GM12878 (cell line): ENCODE measurements around the gene HEPACAM. TPM values are rescaled to one million over a fixed set of nuclear protein-coding genes. Genes with fewer than 3 reads are reported as not detected.

Experiments used
- ATAC-seq: fragments of 200-7000 bp; cut with Tn5 transposase; 3 replicates; pipeline ENCODE4 v1.9.1; 2020; ENCODE audit warnings: mild to moderate bottlenecking, moderate library complexity
- BruUV-seq: library from RNA; stranded (reverse); fragments of 400-500 nt; replicated peaks from 2 replicates; lab custom pipeline; 2021; lab: Mats Ljungman, UMichigan
- CTCF ChIA-PET: fragments of 300-600 bp; sonication (Branson Sonifier 250); formaldehyde crosslinking; extraction: SDS; loops from one replicate; lab custom pipeline; 2021; ENCODE audit warnings: inconsistent platforms; lab: Yijun Ruan, JAX
- POLR2A ChIA-PET: fragments of 350-600 bp; formaldehyde crosslinking; extraction: SDS; loops from one replicate; lab custom pipeline; 2021; ENCODE audit warnings: inconsistent platforms; lab: Charles Lee
- RAD21 ChIA-PET: fragments of 300-600 bp; sonication (Branson Sonifier 250); formaldehyde crosslinking; loops from one replicate; lab custom pipeline; 2023; ENCODE audit warnings: antibody characterized with exemption; ENCODE audit not compliant: unreplicated experiment; lab: Charles Lee
- SMC1A ChIA-PET: fragments of 300-600 bp; sonication (Branson Sonifier 250); formaldehyde crosslinking; loops from one replicate; lab custom pipeline; 2023; ENCODE audit not compliant: unreplicated experiment, uncharacterized antibody; lab: Charles Lee
- DNase-seq: peaks from one replicate; pipeline ENCODE4 v3.0.0-alpha.2; 2011; ENCODE audit warnings: low read depth, low spot score
- FAIRE-seq: peaks from 3 replicates; lab custom pipeline; 2011; peaks lifted over from hg19 to GRCh38; lab: Jason Lieb, UNC
- H2AFZ ChIP-seq: 2 replicates; pipeline ENCODE4 v1.6.0; 2011; ENCODE audit warnings: low read depth, low read length, control low read depth; ENCODE audit not compliant: control insufficient read depth
- H3K27ac ChIP-seq: 2 replicates; pipeline ENCODE4 v1.5.1; 2011; ENCODE audit warnings: control low read depth; ENCODE audit not compliant: control insufficient read depth, insufficient read depth
- H3K27me3 ChIP-seq, 2 experiments: replicated peaks in 1 of 2; 2 replicates each; pipeline versions ENCODE4 v1.6.0 to v1.6.1; 2011; ENCODE audit warnings: low read length in 1 of 2; ENCODE audit not compliant: control insufficient read depth in 2 of 2, insufficient read depth in 2 of 2
- H3K36me3 ChIP-seq, 2 experiments: 2 replicates each; pipeline ENCODE4 v1.5.1; 2011; ENCODE audit warnings: low read length in 1 of 2; ENCODE audit not compliant: control insufficient read depth in 2 of 2, insufficient read depth in 2 of 2
- H3K4me1 ChIP-seq: 2 replicates; pipeline ENCODE4 v1.6.1; 2011; ENCODE audit warnings: mild to moderate bottlenecking, low read length, moderate library complexity, mixed read lengths; ENCODE audit not compliant: control insufficient read depth, insufficient read depth
- H3K4me2 ChIP-seq: 2 replicates; pipeline ENCODE4 v1.6.0; 2011; ENCODE audit warnings: control low read depth; ENCODE audit not compliant: control insufficient read depth, insufficient read depth
- H3K4me3 ChIP-seq: fragments of 200-600 bp; sonication (generic); 2 replicates; pipeline ENCODE4 v1.5.1; 2016
- H3K79me2 ChIP-seq: 2 replicates; pipeline ENCODE4 v1.6.0; 2011; ENCODE audit warnings: low read length; ENCODE audit not compliant: control insufficient read depth, insufficient read depth
- H3K9ac ChIP-seq: 2 replicates; pipeline ENCODE4 v1.8.0; 2011; ENCODE audit warnings: low read length, control low read depth, mixed read lengths; ENCODE audit not compliant: control insufficient read depth, insufficient read depth
- H3K9me3 ChIP-seq: replicated peaks from 3 replicates; pipeline ENCODE4 v1.5.1; 2011; ENCODE audit warnings: mild to moderate bottlenecking, low read length; ENCODE audit not compliant: control insufficient read depth, insufficient read depth
- H4K20me1 ChIP-seq: 2 replicates; pipeline ENCODE4 v1.6.0; 2011; ENCODE audit not compliant: control insufficient read depth, insufficient read depth
- BRCA1 ChIP-seq: IDR thresholded peaks from 2 replicates; pipeline ENCODE4 v1.6.1; 2011; ENCODE audit warnings: low read depth, low read length, improper control_type of control experiment
- CHD2 ChIP-seq: IDR thresholded peaks from 2 replicates; pipeline ENCODE4 v1.6.1; 2011; ENCODE audit warnings: low read depth, low read length, improper control_type of control experiment, borderline replicate concordance
- CHD4 ChIP-seq: fragments of 200-600 bp; sonication (generic); IDR thresholded peaks from 2 replicates; pipeline ENCODE4 v1.6.1; 2016; ENCODE audit warnings: mild to moderate bottlenecking
- EP300 ChIP-seq, 2 experiments: fragments of 150-350 bp in 1 of 2; IDR thresholded peaks; 2 replicates each; pipeline ENCODE4 v1.6.1; 2011 to 2012; ENCODE audit warnings: low read depth in 2 of 2, low read length in 2 of 2, borderline replicate concordance in 1 of 2, improper control_type of control experiment in 1 of 2, inconsistent platforms in 1 of 2; ENCODE audit not compliant: control insufficient read depth in 1 of 2
- MXI1 ChIP-seq: fragments of 150-350 bp; IDR thresholded peaks from 2 replicates; pipeline ENCODE4 v1.6.1; 2011; ENCODE audit warnings: low read depth, mild to moderate bottlenecking, inconsistent platforms, low read length, improper control_type of control experiment
- MYB ChIP-seq: fragments of 150-350 bp; IDR thresholded peaks from 2 replicates; pipeline ENCODE4 v1.6.1; 2014; ENCODE audit warnings: mild to moderate bottlenecking, low read depth, low read length, borderline replicate concordance
- MYC ChIP-seq: IDR thresholded peaks from 2 replicates; pipeline ENCODE4 v1.6.1; 2011; ENCODE audit warnings: mild to moderate bottlenecking, low read length, moderate library complexity, inconsistent platforms; ENCODE audit not compliant: insufficient read depth, insufficient replicate concordance, insufficient read length, severe bottlenecking
- NFXL1 ChIP-seq: fragments of 450-650 bp; IDR thresholded peaks from 2 replicates; pipeline ENCODE4 v1.6.1; 2017; ENCODE audit warnings: antibody characterized with exemption, mild to moderate bottlenecking, borderline replicate concordance
- NFYB ChIP-seq: IDR thresholded peaks from 2 replicates; pipeline ENCODE4 v1.6.1; 2011; ENCODE audit warnings: low read depth, mild to moderate bottlenecking, low read length, improper control_type of control experiment, moderate library complexity; ENCODE audit not compliant: insufficient read depth
- RCOR1 ChIP-seq: conservative IDR thresholded peaks from 2 replicates; pipeline ENCODE4 v1.6.1; 2012; ENCODE audit warnings: low read depth, low read length, improper control_type of control experiment
- TAF1 ChIP-seq: IDR thresholded peaks from 2 replicates; pipeline ENCODE4 v1.6.1; 2011; ENCODE audit warnings: mild to moderate bottlenecking, low read depth, low read length, borderline replicate concordance
- ZNF207 ChIP-seq: fragments of 450-650 bp; IDR thresholded peaks from 2 replicates; pipeline ENCODE4 v1.6.1; 2014; ENCODE audit warnings: antibody characterized with exemption, mild to moderate bottlenecking, borderline replicate concordance
- ZNF622 ChIP-seq: fragments of 450-650 bp; IDR thresholded peaks from 2 replicates; pipeline ENCODE4 v1.6.1; 2017; ENCODE audit warnings: mild to moderate bottlenecking, inconsistent platforms
- WGBS: methylation state at CpG from one replicate; pipeline ENCODE4 v1.1.6; 2016; ENCODE audit warnings: low lambda C conversion rate; ENCODE audit not compliant: insufficient replicate concordance, insufficient coverage; ENCODE audit errors: missing lambda C conversion rate; 5-methylcytosine and 5-hydroxymethylcytosine counted together
- in situ Hi-C: fragments of 300-500 bp; cut with MboI; formaldehyde crosslinking; loops from 9 replicates; pipeline ENCODE4 v1.14.3; 2018; ENCODE audit warnings: mixed read lengths
- intact Hi-C: fragments of 100-400 bp; cut with micrococcal nuclease; formaldehyde crosslinking; loops from one replicate; pipeline ENCODE4 v1.14.2; 2022; ENCODE audit not compliant: unreplicated experiment
- polyA plus RNA-seq, 11 experiments: library from polyadenylated mRNA; depleted of rRNA in 4 of 11; unstranded in 6 of 11; stranded (reverse) in 5 of 11; fragments of >200 nt; fragmentation: Nextera tagmentation in 4 of 11; fragmentation: Illumina TruSeq in 1 of 11; extraction: Ambion mirVana in 4 of 11; extraction: Trizol in 1 of 11; gene quantifications; 1 replicate in 1 of 11; 2 replicates in 10 of 11; pipeline versions ENCODE4 v1.2.1 to v1.2.3, GENCODE V29; 2011 to 2016; ENCODE audit warnings: inconsistent platforms in 2 of 11, missing spikeins in 2 of 11, low read depth in 1 of 11
- total RNA-seq, 4 experiments: library from RNA; depleted of rRNA in 3 of 4; stranded (reverse); fragments of >200 nt in 3 of 4; fragmentation: Illumina TruSeq in 1 of 4; extraction: Trizol in 1 of 4; gene quantifications; 2 replicates each; pipeline versions ENCODE4 v1.2.1 to v1.2.3, GENCODE V29; 2013 to 2021
- TF ChIP-seq, protein P1 (sequence below): fragments of 450-650 bp; IDR thresholded peaks from 2 replicates; pipeline ENCODE4 v1.6.1; 2016; ENCODE audit warnings: mild to moderate bottlenecking
- TF ChIP-seq, protein P2 (sequence below): IDR thresholded peaks from 2 replicates; pipeline ENCODE4 v1.6.1; 2011; ENCODE audit warnings: borderline replicate concordance, low read depth, mild to moderate bottlenecking, moderate library complexity, low read length; ENCODE audit not compliant: insufficient read depth, poor library complexity, severe bottlenecking
- TF ChIP-seq, protein P3 (sequence below): fragments of 450-650 bp; conservative IDR thresholded peaks from 2 replicates; pipeline ENCODE4 v1.6.1; 2017; ENCODE audit warnings: mild to moderate bottlenecking, moderate library complexity
- TF ChIP-seq, protein P4 (sequence below): fragments of 450-650 bp; IDR thresholded peaks from 2 replicates; pipeline ENCODE4 v1.6.1; 2018; ENCODE audit warnings: mild to moderate bottlenecking, low read depth, moderate library complexity; ENCODE audit not compliant: partially characterized antibody

Gene HEPACAM
- total and polyA plus RNA-seq, 10 of the 15 experiments (the other 5 are each of a cell fraction or from before 2014, with no cell fraction given) = 0.03 TPM; not detected in 9

DNA sequence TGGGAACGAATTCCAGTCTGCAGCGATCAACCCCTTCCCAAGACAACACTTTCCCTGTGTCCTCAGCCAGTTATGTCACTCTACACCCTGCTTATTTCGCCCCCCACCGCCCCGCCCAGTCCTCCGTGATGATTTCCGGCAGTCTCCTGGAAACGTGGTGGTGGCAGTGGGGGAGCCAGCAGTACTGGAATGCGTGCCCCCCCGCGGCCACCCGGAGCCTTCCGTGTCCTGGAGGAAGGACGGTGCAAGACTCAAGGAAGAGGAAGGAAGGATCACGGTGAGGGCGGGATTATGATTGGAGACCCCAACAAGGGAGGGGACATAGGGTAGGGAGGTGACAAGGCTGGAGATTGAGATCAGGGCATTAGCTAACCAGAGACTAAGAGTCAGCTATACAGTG, 66.5 kb downstream of the HEPACAM start:
- FAIRE-seq (no peak), ATAC-seq (no peak), DNase-seq (no peak)
- H4K20me1 ChIP-seq = no peaks in the 10 kb centered on the region
- H3K79me2 ChIP-seq = no peaks in the 10 kb centered on the region
- no peak overlapping the region for H3K4me3 ChIP-seq
- intact Hi-C loops = loop anchor here (5.0 kb wide), 1 partner anchor 467 kb away; no protein-coding TSS in a partner anchor
- ChIA-PET SMC1A (no interaction called here), RAD21 (no interaction called here), CTCF (no interaction called here), POLR2A (no interaction called here)
- peaks cover 20 to 29% of the 10 kb centered on the region in 2 experiments for H3K27me3 ChIP-seq
- no peaks in the 10 kb centered on the region for H3K9me3 ChIP-seq
- no peak overlapping the region for H3K9ac ChIP-seq
- no peak overlapping the region for H3K4me2 ChIP-seq
- BruUV-seq = no TSS peak
- H3K4me1 ChIP-seq = no peaks in the 10 kb centered on the region
- in situ Hi-C loops = no loop called here
- H3K27ac ChIP-seq = no peak overlapping the region
- no peak overlapping the region for H2AFZ ChIP-seq
- 29% methylated on average over 9 of the region's 16 CpGs for WGBS
- no peaks in the 10 kb centered on the region for H3K36me3 ChIP-seq
- TF ChIP-seq MXI1 (no peak), EP300 (IDR thresholded peaks at IDR 0.05; ENCODE audit: borderline replicate concordance in 1 of 2, control insufficient read depth in 1 of 2, low read depth in 2 of 2, low read length in 2 of 2) (no peak), BRCA1 (no peak), MYC (no peak), MYB (no peak), ZNF207 (no peak), CHD2 (no peak), ZNF622 (no peak), TAF1 (no peak), CHD4 (no peak), NFYB (no peak), RCOR1 (no peak), NFXL1 (no peak)
- TF ChIP-seq, protein P1, sequence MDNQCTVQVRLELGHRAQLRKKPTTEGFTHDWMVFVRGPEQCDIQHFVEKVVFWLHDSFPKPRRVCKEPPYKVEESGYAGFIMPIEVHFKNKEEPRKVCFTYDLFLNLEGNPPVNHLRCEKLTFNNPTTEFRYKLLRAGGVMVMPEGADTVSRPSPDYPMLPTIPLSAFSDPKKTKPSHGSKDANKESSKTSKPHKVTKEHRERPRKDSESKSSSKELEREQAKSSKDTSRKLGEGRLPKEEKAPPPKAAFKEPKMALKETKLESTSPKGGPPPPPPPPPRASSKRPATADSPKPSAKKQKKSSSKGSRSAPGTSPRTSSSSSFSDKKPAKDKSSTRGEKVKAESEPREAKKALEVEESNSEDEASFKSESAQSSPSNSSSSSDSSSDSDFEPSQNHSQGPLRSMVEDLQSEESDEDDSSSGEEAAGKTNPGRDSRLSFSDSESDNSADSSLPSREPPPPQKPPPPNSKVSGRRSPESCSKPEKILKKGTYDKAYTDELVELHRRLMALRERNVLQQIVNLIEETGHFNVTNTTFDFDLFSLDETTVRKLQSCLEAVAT = no peak
- TF ChIP-seq, protein P2, sequence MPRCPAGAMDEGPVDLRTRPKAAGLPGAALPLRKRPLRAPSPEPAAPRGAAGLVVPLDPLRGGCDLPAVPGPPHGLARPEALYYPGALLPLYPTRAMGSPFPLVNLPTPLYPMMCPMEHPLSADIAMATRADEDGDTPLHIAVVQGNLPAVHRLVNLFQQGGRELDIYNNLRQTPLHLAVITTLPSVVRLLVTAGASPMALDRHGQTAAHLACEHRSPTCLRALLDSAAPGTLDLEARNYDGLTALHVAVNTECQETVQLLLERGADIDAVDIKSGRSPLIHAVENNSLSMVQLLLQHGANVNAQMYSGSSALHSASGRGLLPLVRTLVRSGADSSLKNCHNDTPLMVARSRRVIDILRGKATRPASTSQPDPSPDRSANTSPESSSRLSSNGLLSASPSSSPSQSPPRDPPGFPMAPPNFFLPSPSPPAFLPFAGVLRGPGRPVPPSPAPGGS = no peak
- TF ChIP-seq, protein P3, sequence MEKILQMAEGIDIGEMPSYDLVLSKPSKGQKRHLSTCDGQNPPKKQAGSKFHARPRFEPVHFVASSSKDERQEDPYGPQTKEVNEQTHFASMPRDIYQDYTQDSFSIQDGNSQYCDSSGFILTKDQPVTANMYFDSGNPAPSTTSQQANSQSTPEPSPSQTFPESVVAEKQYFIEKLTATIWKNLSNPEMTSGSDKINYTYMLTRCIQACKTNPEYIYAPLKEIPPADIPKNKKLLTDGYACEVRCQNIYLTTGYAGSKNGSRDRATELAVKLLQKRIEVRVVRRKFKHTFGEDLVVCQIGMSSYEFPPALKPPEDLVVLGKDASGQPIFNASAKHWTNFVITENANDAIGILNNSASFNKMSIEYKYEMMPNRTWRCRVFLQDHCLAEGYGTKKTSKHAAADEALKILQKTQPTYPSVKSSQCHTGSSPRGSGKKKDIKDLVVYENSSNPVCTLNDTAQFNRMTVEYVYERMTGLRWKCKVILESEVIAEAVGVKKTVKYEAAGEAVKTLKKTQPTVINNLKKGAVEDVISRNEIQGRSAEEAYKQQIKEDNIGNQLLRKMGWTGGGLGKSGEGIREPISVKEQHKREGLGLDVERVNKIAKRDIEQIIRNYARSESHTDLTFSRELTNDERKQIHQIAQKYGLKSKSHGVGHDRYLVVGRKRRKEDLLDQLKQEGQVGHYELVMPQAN = no peak
- TF ChIP-seq, protein P4, sequence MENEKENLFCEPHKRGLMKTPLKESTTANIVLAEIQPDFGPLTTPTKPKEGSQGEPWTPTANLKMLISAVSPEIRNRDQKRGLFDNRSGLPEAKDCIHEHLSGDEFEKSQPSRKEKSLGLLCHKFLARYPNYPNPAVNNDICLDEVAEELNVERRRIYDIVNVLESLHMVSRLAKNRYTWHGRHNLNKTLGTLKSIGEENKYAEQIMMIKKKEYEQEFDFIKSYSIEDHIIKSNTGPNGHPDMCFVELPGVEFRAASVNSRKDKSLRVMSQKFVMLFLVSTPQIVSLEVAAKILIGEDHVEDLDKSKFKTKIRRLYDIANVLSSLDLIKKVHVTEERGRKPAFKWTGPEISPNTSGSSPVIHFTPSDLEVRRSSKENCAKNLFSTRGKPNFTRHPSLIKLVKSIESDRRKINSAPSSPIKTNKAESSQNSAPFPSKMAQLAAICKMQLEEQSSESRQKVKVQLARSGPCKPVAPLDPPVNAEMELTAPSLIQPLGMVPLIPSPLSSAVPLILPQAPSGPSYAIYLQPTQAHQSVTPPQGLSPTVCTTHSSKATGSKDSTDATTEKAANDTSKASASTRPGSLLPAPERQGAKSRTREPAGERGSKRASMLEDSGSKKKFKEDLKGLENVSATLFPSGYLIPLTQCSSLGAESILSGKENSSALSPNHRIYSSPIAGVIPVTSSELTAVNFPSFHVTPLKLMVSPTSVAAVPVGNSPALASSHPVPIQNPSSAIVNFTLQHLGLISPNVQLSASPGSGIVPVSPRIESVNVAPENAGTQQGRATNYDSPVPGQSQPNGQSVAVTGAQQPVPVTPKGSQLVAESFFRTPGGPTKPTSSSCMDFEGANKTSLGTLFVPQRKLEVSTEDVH = no peak
